Stimulated activated CD8-positive, alpha-beta memory T cell treated with anti-CD3 and anti-CD28 coated beads, Interleukin-4, amount 100 ng/mL, for 24 hours (primary cell): Measurements from ENCODE around the gene NRCAM.
"Not testable (repeated sequence)": the region's sequence is repeated elsewhere in the genome, so short reads cannot be mapped to it uniquely, and the experiment has no call there.

Source experiments
- DNase-seq: peaks from one replicate; pipeline ENCODE4 v3.0.0-alpha.2; 2020; ENCODE audit warnings: low read depth

Gene NRCAM

GRCh38 chr7:108455998-108456677 lies at the start of gene NRCAM:
Gene NRCAM (minus strand): TSS chr7:108456436. CDS start chr7:108240064, 216,372 bp downstream.
- peak; percentile 30 for DNase-seq

- not testable (repeated sequence) for DNase-seq
Measured at GRCh38 chr7:108504576-108504975, 48.3 kb upstream of the NRCAM start.

GRCh38 chr7:108503112-108504026 lies 47.1 kb upstream of the NRCAM start:
- DNase-seq: no peak

GRCh38 chr7:108499566-108499965 lies 43.3 kb upstream of the NRCAM start:
- DNase-seq: no peak

GRCh38 chr7:108498481-108498880 lies 42.2 kb upstream of the NRCAM start:
- no peak for DNase-seq

GRCh38 chr7:108497082-108497725 lies 41.0 kb upstream of the NRCAM start:
- no peak for DNase-seq

GRCh38 chr7:108492742-108493141 lies 36.5 kb upstream of the NRCAM start:
- DNase-seq: no peak

GRCh38 chr7:108488768-108489538 lies 32.7 kb upstream of the NRCAM start:
- no peak for DNase-seq

GRCh38 chr7:108487646-108488045 lies 31.4 kb upstream of the NRCAM start:
- DNase-seq: no peak

GRCh38 chr7:108486291-108486966 lies 30.2 kb upstream of the NRCAM start:
- DNase-seq: no peak

- no peak for DNase-seq
Measured at GRCh38 chr7:108484137-108484536, 27.9 kb upstream of the NRCAM start.

- no peak for DNase-seq
Measured at GRCh38 chr7:108480311-108480710, 24.1 kb upstream of the NRCAM start.

- DNase-seq: no peak
Measured at GRCh38 chr7:108479751-108480150, 23.5 kb upstream of the NRCAM start.

GRCh38 chr7:108479118-108479517 lies 22.9 kb upstream of the NRCAM start:
- no peak for DNase-seq

- DNase-seq: no peak
Measured at GRCh38 chr7:108468246-108468645, 12.0 kb upstream of the NRCAM start.

GRCh38 chr7:108467391-108467790 lies 11.2 kb upstream of the NRCAM start:
- no peak for DNase-seq

GRCh38 chr7:108466322-108466721 lies 10.1 kb upstream of the NRCAM start:
- DNase-seq: not testable (repeated sequence)

GRCh38 chr7:108464743-108465142 lies 8.5 kb upstream of the NRCAM start:
- no peak for DNase-seq

GRCh38 chr7:108463613-108464012 lies 7.4 kb upstream of the NRCAM start:
- no peak for DNase-seq

- DNase-seq: no peak
Measured at GRCh38 chr7:108461840-108462239, 5.6 kb upstream of the NRCAM start.

- DNase-seq: no peak
Measured at GRCh38 chr7:108460964-108461363, 4.7 kb upstream of the NRCAM start.
